ENCODE measurements around the gene ZNF180. TPM values are rescaled to one million over a fixed set of nuclear protein-coding genes. Genes with fewer than 3 reads are reported as not detected.
"Not testable (repeated sequence)": the region's sequence is repeated elsewhere in the genome, so short reads cannot be mapped to it uniquely, and the experiment has no call there.

The ZNF180 gene
- total RNA-seq, 1 experiment from 2014 or later = 5.6 TPM

DNA sequence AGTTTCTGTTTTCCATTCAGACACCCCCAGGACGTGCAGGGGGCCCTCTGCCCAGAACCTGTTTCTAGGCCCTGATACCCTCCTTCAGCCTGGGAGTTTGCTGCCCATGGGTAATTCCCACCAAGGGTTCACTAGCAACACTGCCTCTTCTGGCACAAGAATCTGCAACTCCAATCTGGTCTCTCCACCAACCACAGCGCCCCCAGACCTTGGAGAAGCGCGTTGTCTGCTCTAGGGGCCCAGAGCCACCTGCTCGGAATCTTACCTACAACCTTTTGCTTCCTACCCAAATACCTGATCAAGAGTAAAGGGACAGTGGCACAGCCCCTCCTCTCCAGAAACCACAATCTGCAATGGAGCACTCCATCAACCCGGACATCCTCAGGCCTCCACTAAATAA is 763 bp downstream of the ZNF180 start:
- DNase-seq (ENCODE audit: extremely low read depth, low read depth) = no peak

DNA sequence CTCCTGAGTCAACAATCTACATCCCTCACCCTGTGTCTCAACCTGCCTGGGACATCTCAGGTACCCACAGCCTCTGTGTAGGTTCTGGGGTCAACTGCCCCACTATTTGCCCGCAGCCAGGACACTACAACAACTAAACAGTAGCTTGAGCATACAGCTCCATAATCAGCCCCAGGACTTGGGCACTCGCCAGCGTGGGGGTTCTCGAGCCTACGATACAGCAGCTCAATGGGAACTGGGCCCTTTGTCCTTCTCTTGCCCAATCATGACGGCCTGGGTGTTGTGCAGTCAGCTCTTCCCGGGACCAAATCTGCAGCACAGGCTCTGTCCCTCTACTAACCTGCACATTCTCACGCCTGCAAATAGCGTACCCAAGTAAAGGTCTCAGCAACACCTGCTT is 1.3 kb downstream of the ZNF180 start:
- DNase-seq (ENCODE audit: extremely low read depth, low read depth) = no peak

DNA sequence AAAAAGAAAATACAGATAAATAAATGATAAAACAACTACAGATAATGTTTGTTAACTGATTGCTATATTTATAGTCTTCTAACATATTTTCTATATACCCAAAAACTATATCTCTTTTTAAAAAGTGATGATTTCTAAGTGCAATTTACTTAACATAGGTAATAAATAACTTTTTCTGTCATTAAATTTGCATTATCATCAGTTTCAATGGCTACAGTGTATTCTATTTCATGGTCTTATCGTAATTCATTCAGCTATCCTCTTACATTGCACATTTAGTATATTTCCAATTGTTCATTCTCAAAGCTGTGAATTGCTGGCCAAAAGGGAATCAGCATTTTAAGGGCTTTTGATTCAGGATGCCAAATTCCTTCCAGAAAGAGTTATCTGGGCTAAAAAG is 3.6 kb downstream of the ZNF180 start:
- no peak for DNase-seq (ENCODE audit: extremely low read depth, low read depth)

DNA sequence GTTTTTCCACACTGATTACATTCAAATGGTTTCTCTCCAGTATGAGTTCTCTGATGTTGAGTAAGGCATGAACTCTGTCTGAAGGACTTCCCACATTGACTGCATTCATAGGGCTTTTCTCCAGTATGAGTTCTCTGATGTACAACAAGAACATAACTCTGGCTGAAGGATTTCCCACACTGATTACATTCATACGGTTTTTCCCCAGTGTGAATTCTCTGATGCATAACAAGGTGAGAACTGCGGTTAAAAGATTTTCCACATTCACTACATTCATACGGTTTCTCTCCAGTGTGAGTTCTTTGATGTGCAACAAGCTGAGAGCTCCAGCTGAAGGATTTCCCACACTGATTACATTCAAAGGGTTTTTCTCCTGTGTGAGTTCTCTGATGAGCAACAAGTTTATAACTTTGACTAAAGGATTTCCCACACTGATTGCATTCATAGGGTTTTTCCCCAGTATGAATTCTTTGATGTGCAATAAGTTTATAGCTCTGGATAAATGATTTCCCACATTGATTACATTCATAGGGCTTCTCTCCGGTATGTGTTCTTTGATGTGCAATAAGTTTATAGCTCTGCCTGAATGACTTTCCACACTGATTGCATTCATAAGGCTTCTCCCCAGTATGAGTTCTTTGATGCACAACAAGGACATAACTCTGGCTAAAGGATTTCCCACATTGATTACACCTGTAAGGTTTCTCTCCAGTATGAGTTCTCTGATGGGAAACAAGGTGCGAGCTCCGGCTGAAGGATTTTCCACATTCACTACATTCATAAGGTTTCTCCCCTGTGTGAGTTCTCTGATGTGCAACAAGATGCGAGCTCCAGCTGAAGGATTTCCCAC is 23.5 kb downstream of the ZNF180 start:
- no peak for DNase-seq (ENCODE audit: extremely low read depth, low read depth)

GRCh38 chr19:44468730-44469129 is 31.6 kb downstream of the ZNF180 start:
- DNase-seq (ENCODE audit: extremely low read depth, low read depth) = not testable (repeated sequence)

GRCh38 chr19:44462600-44463286 is 37.6 kb downstream of the ZNF180 start:
- DNase-seq (ENCODE audit: extremely low read depth, low read depth) = not testable (repeated sequence)

DNA sequence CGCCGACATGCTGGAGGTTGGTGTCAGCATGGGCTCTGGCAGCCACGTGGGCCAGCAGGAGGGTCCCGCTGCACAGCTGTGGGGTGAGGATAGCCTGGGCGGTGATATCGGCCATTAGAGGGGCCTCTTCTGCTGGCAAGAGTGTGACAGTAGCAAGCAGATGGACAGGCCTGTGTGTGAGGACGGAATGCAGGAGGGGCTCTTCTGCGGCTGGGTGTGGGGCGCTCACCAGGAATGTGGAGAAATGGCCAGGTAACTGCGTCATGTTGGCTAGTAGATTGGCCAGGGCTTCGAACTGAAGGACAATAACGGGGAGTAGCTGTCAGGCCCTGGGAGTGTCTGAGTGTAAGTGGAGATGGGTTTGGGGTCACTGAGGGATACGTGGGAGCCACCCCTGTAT is 44.3 kb downstream of the ZNF180 start:
- DNase-seq (ENCODE audit: extremely low read depth, low read depth) = not testable (repeated sequence)

DNA sequence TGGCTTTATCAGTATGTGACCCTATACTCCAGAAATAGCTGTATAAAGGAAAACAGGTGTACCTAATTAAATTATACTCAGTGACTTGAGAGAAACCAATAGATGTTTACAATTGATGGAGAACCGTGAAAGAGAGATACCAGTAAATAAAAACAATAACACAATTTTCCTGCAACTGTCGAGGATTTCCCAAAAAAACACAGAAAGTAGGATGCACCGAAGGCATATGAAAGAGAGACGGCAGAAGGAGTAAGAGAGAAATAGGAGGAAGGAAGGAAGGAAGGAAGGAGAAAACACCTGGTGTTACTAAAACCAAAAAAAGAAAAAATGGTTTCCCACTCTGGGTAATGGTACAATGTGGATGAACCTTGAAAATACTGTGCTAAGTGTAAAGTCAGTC is 45.2 kb downstream of the ZNF180 start:
- no peak for DNase-seq (ENCODE audit: extremely low read depth, low read depth)

GRCh38 chr19:44452367-44452766 is 48.0 kb downstream of the ZNF180 start:
- no peak for DNase-seq (ENCODE audit: extremely low read depth, low read depth)

DNA sequence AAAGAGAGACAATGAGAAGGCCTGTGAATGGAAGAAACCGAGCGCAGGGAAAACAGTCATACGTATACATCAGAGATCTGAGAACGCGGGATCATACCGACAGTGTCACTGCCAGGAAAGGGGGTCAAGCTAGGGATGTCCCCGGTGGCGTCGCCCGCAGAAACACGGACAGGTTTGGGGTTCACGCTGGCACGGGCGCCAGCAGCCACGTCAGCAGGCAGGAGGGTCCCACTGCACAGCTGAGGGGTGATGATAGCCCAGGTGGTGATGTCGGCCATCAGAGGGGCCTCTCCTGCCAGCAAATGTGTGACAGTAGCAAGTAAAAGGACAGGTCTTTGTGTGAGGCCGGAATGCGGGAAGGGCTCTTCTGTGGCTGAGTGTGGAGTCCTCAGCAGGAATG is 48.6 kb downstream of the ZNF180 start:
- no peak for DNase-seq (ENCODE audit: extremely low read depth, low read depth)

DNA sequence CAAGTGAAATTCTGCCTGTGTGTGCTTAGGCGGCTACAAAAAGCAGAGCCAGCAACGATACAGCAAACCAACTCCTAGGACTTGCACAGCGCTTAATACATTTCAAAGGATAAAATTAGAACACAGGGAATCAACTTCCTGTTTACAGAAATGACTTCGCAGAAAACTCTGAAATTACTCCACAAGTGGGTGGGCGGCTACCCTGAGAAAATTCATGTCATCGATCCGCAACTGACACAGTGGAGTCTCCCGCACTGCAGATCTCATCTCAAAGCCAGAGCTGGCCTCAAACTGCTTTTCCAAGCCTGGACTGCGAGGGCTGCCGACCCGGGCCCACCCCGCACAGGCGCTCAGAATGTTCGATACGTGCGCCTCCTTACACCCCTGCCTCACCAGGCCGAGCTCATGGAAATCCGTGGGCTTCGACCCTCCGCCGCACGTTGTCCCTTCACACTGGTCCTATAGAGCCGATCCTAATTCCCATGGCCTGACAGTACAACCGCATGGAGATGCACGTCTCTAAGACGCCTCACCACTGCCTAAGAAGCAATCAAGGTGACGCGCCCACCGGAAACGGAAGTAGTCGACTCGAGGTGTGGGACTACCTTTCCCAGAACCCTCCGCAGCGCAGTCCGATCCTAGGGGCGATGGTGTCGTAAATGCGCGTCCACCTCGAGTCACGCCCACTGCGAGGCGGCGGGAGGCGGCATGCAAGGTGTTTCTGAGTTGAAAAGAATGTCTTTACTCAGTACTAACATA is 52.2 kb downstream of the ZNF180 start, which contains the start of gene ZNF229:
Gene ZNF229, minus strand, starts transcription at position 557 of the 759 bp plus-strand sequence. CDS start 5,625 bp downstream, outside the sequence.
- peak; percentile 84 for DNase-seq (ENCODE audit: extremely low read depth, low read depth)

- no peak for DNase-seq (ENCODE audit: extremely low read depth, low read depth)
These were observed 61.9 kb downstream of the ZNF180 start for GRCh38 chr19:44438441-44438840.

- no peak for DNase-seq (ENCODE audit: extremely low read depth, low read depth)
These were observed 64.9 kb downstream of the ZNF180 start for GRCh38 chr19:44435441-44435840.

GRCh38 chr19:44430956-44431355 is 69.4 kb downstream of the ZNF180 start:
- no peak for DNase-seq (ENCODE audit: extremely low read depth, low read depth)

Other genes starting within 250 kb of the ZNF180 start
- gene ZNF233, start 240.6 kb downstream of the ZNF180 start, total RNA-seq (2014; rRNA removed; shearing (Covaris generic)) = 0.14 and 0.25 TPM in 2 replicates
- 3.0 and 3.2 TPM in 2 replicates for gene ZNF235, start 195.5 kb downstream of the ZNF180 start, total RNA-seq (2014; rRNA removed; shearing (Covaris generic))
- 2.5 and 4.5 TPM in 2 replicates for gene ZNF112, start 143.8 kb downstream of the ZNF180 start, total RNA-seq (2014; rRNA removed; shearing (Covaris generic))
- 0.17 TPM in 1 of 2 replicates, not detected in the other for gene ZNF285, start 98.9 kb downstream of the ZNF180 start, total RNA-seq (2014; rRNA removed; shearing (Covaris generic))
- 4.2 and 4.8 TPM in 2 replicates for gene ZNF229, start 52.0 kb downstream of the ZNF180 start, total RNA-seq (2014; rRNA removed; shearing (Covaris generic))
- gene CEACAM20, start 29.2 kb upstream of the ZNF180 start, total RNA-seq (2014; rRNA removed; shearing (Covaris generic)) = not detected in 2 replicates
- gene IGSF23, start 113.0 kb upstream of the ZNF180 start, total RNA-seq (2014; rRNA removed; shearing (Covaris generic)) = not detected in 2 replicates
- 49.8 and 50.1 TPM in 2 replicates for gene PVR, start 143.4 kb upstream of the ZNF180 start, total RNA-seq (2014; rRNA removed; shearing (Covaris generic))
- 0.46 and 0.59 TPM in 2 replicates for gene CEACAM19, start 171.0 kb upstream of the ZNF180 start, total RNA-seq (2014; rRNA removed; shearing (Covaris generic))
- not detected in 2 replicates for gene CEACAM16, start 198.6 kb upstream of the ZNF180 start, total RNA-seq (2014; rRNA removed; shearing (Covaris generic))
- gene BCL3, start 248.2 kb upstream of the ZNF180 start, total RNA-seq (2014; rRNA removed; shearing (Covaris generic)) = 12.6 and 16.5 TPM in 2 replicates